HepG2 (cell line): ENCODE results near the gene MXRA8. TPM values are rescaled to one million over a fixed set of nuclear protein-coding genes. Genes with fewer than 3 reads are reported as not detected.

ENCODE experiments used
- ATF1 ChIP-seq: IDR thresholded peaks from 2 replicates; pipeline ENCODE4 v1.6.1; 2016; ENCODE audit warnings: mild to moderate bottlenecking, control low read depth
- GFI1 ChIP-seq: sonication (generic); formaldehyde crosslinking; IDR thresholded peaks from 2 replicates; pipeline ENCODE4 v1.5.0; 2020; ENCODE audit warnings: missing genetic modification reagents, mild to moderate bottlenecking, borderline replicate concordance
- GPN1 ChIP-seq: sonication (generic); formaldehyde crosslinking; IDR thresholded peaks from 2 replicates; pipeline ENCODE4 v1.5.1; 2020; ENCODE audit warnings: missing genetic modification reagents, borderline replicate concordance
- HMGA1 ChIP-seq: sonication (generic); formaldehyde crosslinking; conservative IDR thresholded peaks from 2 replicates; pipeline ENCODE4 v1.4.0; 2020; ENCODE audit warnings: missing genetic modification reagents
- KAT2B ChIP-seq: fragments of 150-350 bp; IDR thresholded peaks from 2 replicates; pipeline ENCODE4 v1.6.1; 2014; ENCODE audit warnings: low read depth, low read length, borderline replicate concordance
- PHF21A ChIP-seq: sonication (generic); formaldehyde crosslinking; IDR thresholded peaks from 2 replicates; pipeline ENCODE4 v1.5.0; 2020; ENCODE audit warnings: mild to moderate bottlenecking, missing genetic modification reagents
- SNAI1 ChIP-seq: sonication (generic); formaldehyde crosslinking; IDR thresholded peaks from 2 replicates; pipeline ENCODE4 v1.5.0; 2020; ENCODE audit warnings: mild to moderate bottlenecking, missing genetic modification reagents, borderline replicate concordance
- ZBTB20 ChIP-seq: sonication (generic); formaldehyde crosslinking; IDR thresholded peaks from 2 replicates; pipeline ENCODE4 v1.8.1; 2023; ENCODE audit warnings: missing genetic modification reagents, low read depth, mild to moderate bottlenecking, borderline replicate concordance
- ZFY ChIP-seq: sonication (generic); formaldehyde crosslinking; IDR thresholded peaks from 2 replicates; pipeline ENCODE4 v1.4.0; 2020; ENCODE audit warnings: missing genetic modification reagents
- ZNF12 ChIP-seq: sonication (generic); formaldehyde crosslinking; IDR thresholded peaks from 2 replicates; pipeline ENCODE4 v1.5.0; 2020; ENCODE audit warnings: missing genetic modification reagents
- ZNF30 ChIP-seq: sonication (generic); formaldehyde crosslinking; IDR thresholded peaks from 2 replicates; pipeline ENCODE4 v1.5.0; 2020; ENCODE audit warnings: mild to moderate bottlenecking, missing genetic modification reagents
- ZNF333 ChIP-seq: sonication (generic); formaldehyde crosslinking; IDR thresholded peaks from 2 replicates; pipeline ENCODE4 v1.4.0; 2020; ENCODE audit warnings: mild to moderate bottlenecking, missing genetic modification reagents, borderline replicate concordance
- ZNF570 ChIP-seq: sonication (generic); formaldehyde crosslinking; IDR thresholded peaks from 2 replicates; pipeline ENCODE4 v1.4.0; 2020; ENCODE audit warnings: mild to moderate bottlenecking, missing genetic modification reagents, borderline replicate concordance
- ZNF589 ChIP-seq: sonication (generic); formaldehyde crosslinking; conservative IDR thresholded peaks from 2 replicates; pipeline ENCODE4 v1.8.0; 2022; ENCODE audit warnings: mild to moderate bottlenecking, moderate library complexity, missing genetic modification reagents
- polyA plus RNA-seq, 8 experiments: library from polyadenylated mRNA; depleted of rRNA in 3 of 8; stranded (reverse) in 7 of 8; unstranded in 1 of 8; fragments of >200 nt; fragmentation: Illumina TruSeq in 4 of 8; extraction: Trizol in 4 of 8; gene quantifications; 2 replicates each; pipeline versions ENCODE4 v1.2.1 to v1.2.3, GENCODE V29; 2011 to 2016; ENCODE audit warnings: low read depth in 4 of 8, missing spikeins in 1 of 8, mixed read lengths in 1 of 8; ENCODE audit not compliant: insufficient read depth in 1 of 8
- total RNA-seq, 5 experiments: library from RNA; depleted of rRNA; stranded (reverse); fragments of >200 nt; fragmentation: Illumina TruSeq; extraction: Trizol; gene quantifications; 2 replicates each; pipeline ENCODE4 v1.2.3, GENCODE V29; 2016; ENCODE audit warnings: low read depth in 1 of 5
- TF ChIP-seq, protein P1 (sequence below): sonication (generic); formaldehyde crosslinking; IDR thresholded peaks from 2 replicates; pipeline ENCODE4 v1.9.0; 2021; ENCODE audit warnings: missing genetic modification reagents, borderline replicate concordance
- TF ChIP-seq, protein P2 (sequence below), 2 experiments: fragments of 450-650 bp in 1 of 2; sonication (generic) in 1 of 2; formaldehyde crosslinking; IDR thresholded peaks; 2 replicates each; pipeline versions ENCODE4 v1.5.0 to v1.8.0; 2020 to 2022; ENCODE audit warnings: mild to moderate bottlenecking in 1 of 2, missing genetic modification reagents in 1 of 2
- TF ChIP-seq, protein P3 (sequence below): IDR thresholded peaks from 2 replicates; pipeline ENCODE4 v1.6.1; 2016; ENCODE audit warnings: low read depth, control low read depth
- TF ChIP-seq, protein P4 (sequence below): sonication (generic); formaldehyde crosslinking; IDR thresholded peaks from 2 replicates; pipeline ENCODE4 v1.9.0; 2022; ENCODE audit warnings: low read depth, missing genetic modification reagents
- TF ChIP-seq, protein P5 (sequence below): sonication (generic); formaldehyde crosslinking; IDR thresholded peaks from 2 replicates; pipeline ENCODE4 v1.4.0; 2020; ENCODE audit warnings: mild to moderate bottlenecking, missing genetic modification reagents

The MXRA8 gene
- total and polyA plus RNA-seq, 2 of the 13 experiments (the other 11 are each of a cell fraction or from before 2014, with no cell fraction given): 19.8 to 44.8 TPM

DNA sequence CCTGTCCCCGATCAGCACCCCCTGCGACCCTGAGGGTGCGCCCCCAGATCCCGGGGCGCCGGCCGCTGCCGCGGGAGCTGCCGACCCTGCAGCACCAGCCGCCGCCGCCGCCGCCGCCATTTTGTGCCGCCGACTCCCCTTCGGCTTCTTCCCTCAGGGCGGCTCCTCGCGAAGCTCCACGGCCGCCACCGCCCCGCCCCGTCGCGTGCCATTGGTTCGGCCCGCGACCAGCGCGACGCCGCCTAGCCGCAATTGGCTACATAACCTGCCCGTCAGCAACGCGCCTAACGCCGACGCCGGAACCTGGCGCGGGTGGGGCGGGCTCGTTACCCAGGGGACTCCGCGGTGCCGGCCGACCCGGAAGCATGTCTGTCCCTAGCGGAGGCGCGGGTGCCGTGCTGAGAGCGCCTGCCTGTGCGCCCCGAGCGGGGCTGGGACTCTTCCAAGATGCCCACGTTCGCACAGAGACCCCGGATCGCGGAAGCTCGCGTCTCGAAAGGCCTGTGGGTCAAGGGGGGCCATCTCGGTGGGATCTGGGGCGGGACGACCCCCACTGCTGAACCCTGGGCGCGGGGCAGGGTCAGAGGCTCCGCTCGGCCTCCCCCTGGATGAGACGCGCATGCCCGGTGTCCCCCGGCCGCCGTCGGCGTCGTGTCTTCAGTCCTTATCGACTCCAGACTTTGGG lies 41.0 kb upstream of the MXRA8 start, which contains the start of gene CCNL2 (continued):
- TF ChIP-seq, protein P1, sequence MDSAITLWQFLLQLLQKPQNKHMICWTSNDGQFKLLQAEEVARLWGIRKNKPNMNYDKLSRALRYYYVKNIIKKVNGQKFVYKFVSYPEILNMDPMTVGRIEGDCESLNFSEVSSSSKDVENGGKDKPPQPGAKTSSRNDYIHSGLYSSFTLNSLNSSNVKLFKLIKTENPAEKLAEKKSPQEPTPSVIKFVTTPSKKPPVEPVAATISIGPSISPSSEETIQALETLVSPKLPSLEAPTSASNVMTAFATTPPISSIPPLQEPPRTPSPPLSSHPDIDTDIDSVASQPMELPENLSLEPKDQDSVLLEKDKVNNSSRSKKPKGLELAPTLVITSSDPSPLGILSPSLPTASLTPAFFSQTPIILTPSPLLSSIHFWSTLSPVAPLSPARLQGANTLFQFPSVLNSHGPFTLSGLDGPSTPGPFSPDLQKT (CRISPR knock-in tag): peak; percentile 54; the same call in 1 of the 2 replicates
- TF ChIP-seq KAT2B (no peak), ATF1 (peak; percentile 83), ZBTB20 (CRISPR knock-in tag) (0 out of 2 replicates have a peak, but pooled peaks have one; percentile 65), ZNF12 (CRISPR knock-in tag) (no peak; the same call in 1 of the 2 replicates), ZNF589 (CRISPR knock-in tag) (peak; percentile 77; the same call in 1 of the 2 replicates), ZFY (CRISPR knock-in tag) (peak; percentile 85), HMGA1 (CRISPR knock-in tag) (no peak), ZNF30 (CRISPR knock-in tag) (0 out of 2 replicates have a peak, but pooled peaks have one; percentile 47), SNAI1 (CRISPR knock-in tag) (no peak), GFI1 (peak; percentile 35; the same call in 1 of the 2 replicates), ZNF333 (peak; percentile 18; the same call in 1 of the 2 replicates), PHF21A (CRISPR knock-in tag) (no peak), ZNF570 (CRISPR knock-in tag) (no peak), GPN1 (CRISPR knock-in tag) (no peak)
- TF ChIP-seq, protein P2, sequence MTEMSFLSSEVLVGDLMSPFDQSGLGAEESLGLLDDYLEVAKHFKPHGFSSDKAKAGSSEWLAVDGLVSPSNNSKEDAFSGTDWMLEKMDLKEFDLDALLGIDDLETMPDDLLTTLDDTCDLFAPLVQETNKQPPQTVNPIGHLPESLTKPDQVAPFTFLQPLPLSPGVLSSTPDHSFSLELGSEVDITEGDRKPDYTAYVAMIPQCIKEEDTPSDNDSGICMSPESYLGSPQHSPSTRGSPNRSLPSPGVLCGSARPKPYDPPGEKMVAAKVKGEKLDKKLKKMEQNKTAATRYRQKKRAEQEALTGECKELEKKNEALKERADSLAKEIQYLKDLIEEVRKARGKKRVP (CRISPR knock-in tag; IDR thresholded peaks at IDR 0.05): 0 out of 4 replicates have a peak, but pooled peaks of 1 of the 2 experiments have one; percentile 17
- TF ChIP-seq, protein P3, sequence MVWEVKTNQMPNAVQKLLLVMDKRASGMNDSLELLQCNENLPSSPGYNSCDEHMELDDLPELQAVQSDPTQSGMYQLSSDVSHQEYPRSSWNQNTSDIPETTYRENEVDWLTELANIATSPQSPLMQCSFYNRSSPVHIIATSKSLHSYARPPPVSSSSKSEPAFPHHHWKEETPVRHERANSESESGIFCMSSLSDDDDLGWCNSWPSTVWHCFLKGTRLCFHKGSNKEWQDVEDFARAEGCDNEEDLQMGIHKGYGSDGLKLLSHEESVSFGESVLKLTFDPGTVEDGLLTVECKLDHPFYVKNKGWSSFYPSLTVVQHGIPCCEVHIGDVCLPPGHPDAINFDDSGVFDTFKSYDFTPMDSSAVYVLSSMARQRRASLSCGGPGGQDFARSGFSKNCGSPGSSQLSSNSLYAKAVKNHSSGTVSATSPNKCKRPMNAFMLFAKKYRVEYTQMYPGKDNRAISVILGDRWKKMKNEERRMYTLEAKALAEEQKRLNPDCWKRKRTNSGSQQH (CRISPR knock-in tag): 0 out of 2 replicates have a peak, but pooled peaks have one; percentile 25
- TF ChIP-seq, protein P4, sequence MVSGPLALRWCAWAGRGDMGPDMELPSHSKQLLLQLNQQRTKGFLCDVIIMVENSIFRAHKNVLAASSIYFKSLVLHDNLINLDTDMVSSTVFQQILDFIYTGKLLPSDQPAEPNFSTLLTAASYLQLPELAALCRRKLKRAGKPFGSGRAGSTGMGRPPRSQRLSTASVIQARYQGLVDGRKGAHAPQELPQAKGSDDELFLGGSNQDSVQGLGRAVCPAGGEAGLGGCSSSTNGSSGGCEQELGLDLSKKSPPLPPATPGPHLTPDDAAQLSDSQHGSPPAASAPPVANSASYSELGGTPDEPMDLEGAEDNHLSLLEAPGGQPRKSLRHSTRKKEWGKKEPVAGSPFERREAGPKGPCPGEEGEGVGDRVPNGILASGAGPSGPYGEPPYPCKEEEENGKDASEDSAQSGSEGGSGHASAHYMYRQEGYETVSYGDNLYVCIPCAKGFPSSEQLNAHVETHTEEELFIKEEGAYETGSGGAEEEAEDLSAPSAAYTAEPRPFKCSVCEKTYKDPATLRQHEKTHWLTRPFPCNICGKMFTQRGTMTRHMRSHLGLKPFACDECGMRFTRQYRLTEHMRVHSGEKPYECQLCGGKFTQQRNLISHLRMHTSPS (CRISPR knock-in tag): no peak; the same call in 1 of the 2 replicates
- TF ChIP-seq, protein P5, sequence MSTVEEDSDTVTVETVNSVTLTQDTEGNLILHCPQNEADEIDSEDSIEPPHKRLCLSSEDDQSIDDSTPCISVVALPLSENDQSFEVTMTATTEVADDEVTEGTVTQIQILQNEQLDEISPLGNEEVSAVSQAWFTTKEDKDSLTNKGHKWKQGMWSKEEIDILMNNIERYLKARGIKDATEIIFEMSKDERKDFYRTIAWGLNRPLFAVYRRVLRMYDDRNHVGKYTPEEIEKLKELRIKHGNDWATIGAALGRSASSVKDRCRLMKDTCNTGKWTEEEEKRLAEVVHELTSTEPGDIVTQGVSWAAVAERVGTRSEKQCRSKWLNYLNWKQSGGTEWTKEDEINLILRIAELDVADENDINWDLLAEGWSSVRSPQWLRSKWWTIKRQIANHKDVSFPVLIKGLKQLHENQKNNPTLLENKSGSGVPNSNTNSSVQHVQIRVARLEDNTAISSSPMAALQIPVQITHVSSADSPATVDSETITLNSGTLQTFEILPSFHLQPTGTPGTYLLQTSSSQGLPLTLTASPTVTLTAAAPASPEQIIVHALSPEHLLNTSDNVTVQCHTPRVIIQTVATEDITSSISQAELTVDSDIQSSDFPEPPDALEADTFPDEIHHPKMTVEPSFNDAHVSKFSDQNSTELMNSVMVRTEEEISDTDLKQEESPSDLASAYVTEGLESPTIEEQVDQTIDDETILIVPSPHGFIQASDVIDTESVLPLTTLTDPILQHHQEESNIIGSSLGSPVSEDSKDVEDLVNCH (CRISPR knock-in tag): no peak
